HepG2 (cell line): ENCODE data around the gene GALR3. TPM values are rescaled to one million over a fixed set of nuclear protein-coding genes. Genes with fewer than 3 reads are reported as not detected.

Experiments
- AHDC1 ChIP-seq: sonication (generic); formaldehyde crosslinking; IDR thresholded peaks from 2 replicates; pipeline ENCODE4 v1.5.1; 2020; ENCODE audit warnings: mild to moderate bottlenecking, missing genetic modification reagents, borderline replicate concordance
- BORCS8-MEF2B ChIP-seq: sonication (generic); formaldehyde crosslinking; IDR thresholded peaks from 2 replicates; pipeline ENCODE4 v1.8.0; 2022; ENCODE audit warnings: mild to moderate bottlenecking, missing genetic modification reagents
- CBX2 ChIP-seq, 2 experiments: fragments of 200-600 bp in 1 of 2; sonication (generic); formaldehyde crosslinking in 1 of 2; IDR thresholded peaks; 2 replicates each; pipeline versions ENCODE4 v1.7.0 to v1.8.1; 2018 to 2022; ENCODE audit warnings: low read depth in 2 of 2, low read length in 1 of 2, mild to moderate bottlenecking in 1 of 2, missing genetic modification reagents in 1 of 2
- HHEX ChIP-seq: IDR thresholded peaks from 2 replicates; pipeline ENCODE4 v1.6.1; 2016; ENCODE audit warnings: control low read depth
- HNRNPLL ChIP-seq: fragments of 200-400 bp; formaldehyde crosslinking; IDR thresholded peaks from 2 replicates; pipeline ENCODE4 v1.6.1; 2017; ENCODE audit warnings: mild to moderate bottlenecking, low read depth, low read length; ENCODE audit not compliant: poor library complexity, severe bottlenecking
- KLF15 ChIP-seq: sonication (generic); formaldehyde crosslinking; IDR thresholded peaks from 2 replicates; pipeline ENCODE4 v1.8.1; 2023; ENCODE audit warnings: borderline replicate concordance, mild to moderate bottlenecking, inconsistent platforms, missing genetic modification reagents, mixed read lengths
- NCOA5 ChIP-seq: sonication (generic); formaldehyde crosslinking; IDR thresholded peaks from 2 replicates; pipeline ENCODE4 v1.4.0; 2020; ENCODE audit warnings: missing genetic modification reagents
- NR2F1 ChIP-seq, 2 experiments: fragments of 450-650 bp in 1 of 2; formaldehyde crosslinking in 1 of 2; IDR thresholded peaks; 2 replicates each; pipeline versions ENCODE4 v1.5.0 to v1.6.1; 2016 to 2020; ENCODE audit warnings: mild to moderate bottlenecking in 1 of 2, missing compliant biosample characterization in 1 of 2, missing genetic modification reagents in 1 of 2, moderate library complexity in 1 of 2
- PCBP2 ChIP-seq: fragments of 200-400 bp; formaldehyde crosslinking; optimal IDR thresholded peaks from 2 replicates; pipeline ENCODE3; 2018; ENCODE audit warnings: low read length, low read depth; ENCODE audit not compliant: poor library complexity, severe bottlenecking
- SIX1 ChIP-seq: sonication (generic); formaldehyde crosslinking; IDR thresholded peaks from 2 replicates; pipeline ENCODE4 v1.4.0; 2020; ENCODE audit warnings: missing genetic modification reagents, borderline replicate concordance
- SMAD1 ChIP-seq: sonication (generic); formaldehyde crosslinking; IDR thresholded peaks from 2 replicates; pipeline ENCODE4 v1.4.0; 2020; ENCODE audit warnings: missing genetic modification reagents, low read depth, mild to moderate bottlenecking, borderline replicate concordance
- STAT5B ChIP-seq: sonication (generic); formaldehyde crosslinking; IDR thresholded peaks from 2 replicates; pipeline ENCODE4 v1.4.0; 2020; ENCODE audit warnings: missing genetic modification reagents
- THRA ChIP-seq: sonication (generic); formaldehyde crosslinking; IDR thresholded peaks from 2 replicates; pipeline ENCODE4 v1.4.0; 2020; ENCODE audit warnings: missing genetic modification reagents, borderline replicate concordance
- ZFP36L2 ChIP-seq: sonication (generic); formaldehyde crosslinking; IDR thresholded peaks from 2 replicates; pipeline ENCODE4 v1.4.0; 2020; ENCODE audit warnings: missing genetic modification reagents
- ZNF605 ChIP-seq: sonication (generic); formaldehyde crosslinking; IDR thresholded peaks from 2 replicates; pipeline ENCODE4 v1.8.0; 2022; ENCODE audit warnings: mild to moderate bottlenecking, missing genetic modification reagents
- ZNF775 ChIP-seq: sonication (generic); formaldehyde crosslinking; IDR thresholded peaks from 2 replicates; pipeline ENCODE4 v1.4.0; 2020; ENCODE audit warnings: missing genetic modification reagents, mild to moderate bottlenecking, moderate library complexity, borderline replicate concordance
- ZNF850 ChIP-seq: sonication (generic); formaldehyde crosslinking; conservative IDR thresholded peaks from 2 replicates; pipeline ENCODE4 v1.9.0; 2021; ENCODE audit warnings: mild to moderate bottlenecking, missing genetic modification reagents
- ZSCAN12 ChIP-seq: sonication (generic); formaldehyde crosslinking; IDR thresholded peaks from 2 replicates; pipeline ENCODE4 v1.9.0; 2021; ENCODE audit warnings: mild to moderate bottlenecking, missing genetic modification reagents
- polyA plus RNA-seq, 8 experiments: library from polyadenylated mRNA; depleted of rRNA in 3 of 8; stranded (reverse) in 7 of 8; unstranded in 1 of 8; fragments of >200 nt; fragmentation: Illumina TruSeq in 4 of 8; extraction: Trizol in 4 of 8; gene quantifications; 2 replicates each; pipeline versions ENCODE4 v1.2.1 to v1.2.3, GENCODE V29; 2011 to 2016; ENCODE audit warnings: low read depth in 4 of 8, missing spikeins in 1 of 8, mixed read lengths in 1 of 8; ENCODE audit not compliant: insufficient read depth in 1 of 8
- total RNA-seq, 5 experiments: library from RNA; depleted of rRNA; stranded (reverse); fragments of >200 nt; fragmentation: Illumina TruSeq; extraction: Trizol; gene quantifications; 2 replicates each; pipeline ENCODE4 v1.2.3, GENCODE V29; 2016; ENCODE audit warnings: low read depth in 1 of 5
- TF ChIP-seq, protein P1 (sequence below): sonication (generic); formaldehyde crosslinking; IDR thresholded peaks from 2 replicates; pipeline ENCODE4 v1.8.1; 2023; ENCODE audit warnings: missing genetic modification reagents, mild to moderate bottlenecking, borderline replicate concordance
- TF ChIP-seq, protein P2 (sequence below): sonication (generic); formaldehyde crosslinking; IDR thresholded peaks from 2 replicates; pipeline ENCODE4 v1.4.0; 2020; ENCODE audit warnings: missing genetic modification reagents, low read depth, mild to moderate bottlenecking, borderline replicate concordance

The GALR3 gene
- total and polyA plus RNA-seq, 2 of the 13 experiments (the other 11 are each of a cell fraction or from before 2014, with no cell fraction given) = 0.13 TPM; not detected in 1

DNA sequence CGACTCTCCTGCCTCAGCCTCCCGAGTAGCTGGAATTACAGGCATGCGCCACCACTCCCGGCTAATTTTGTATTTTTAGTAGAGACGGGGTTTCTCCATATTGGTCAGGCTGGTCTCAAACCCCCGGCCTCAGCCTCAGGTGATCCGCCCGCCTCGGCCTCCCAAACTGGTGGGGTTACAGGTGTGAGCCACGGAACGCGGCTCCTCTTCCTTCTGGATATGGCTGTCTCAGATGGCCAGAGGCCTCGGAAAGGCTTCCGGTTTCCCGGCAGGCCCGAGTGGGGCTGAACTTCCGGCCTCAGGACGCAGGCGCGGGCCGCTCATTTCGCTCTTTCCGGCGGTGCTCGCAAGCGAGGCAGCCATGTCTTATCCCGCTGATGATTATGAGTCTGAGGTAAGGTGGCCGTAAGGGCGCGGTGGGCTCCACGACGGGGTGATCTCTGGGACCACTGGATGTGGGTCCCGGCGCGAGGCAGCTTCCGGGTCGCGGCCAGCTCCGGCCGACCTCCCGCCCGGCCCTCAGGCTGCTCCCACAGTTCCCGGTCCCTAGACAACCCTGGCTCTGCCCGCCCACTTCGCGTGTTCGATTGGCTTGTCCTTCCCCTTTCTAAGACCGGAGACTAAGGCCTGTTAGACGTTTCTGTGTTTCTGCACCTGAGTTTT, 26.0 kb downstream of the GALR3 start, which contains the start of gene EIF3L (continued):
- TF ChIP-seq AHDC1 (CRISPR knock-in tag) (peak; percentile 42; the same call in 1 of the 2 replicates), HHEX (no peak), ZNF775 (CRISPR knock-in tag) (no peak), ZNF850 (no peak), NR2F1 (CRISPR knock-in tag; IDR thresholded peaks at IDR 0.05) (no peak), SIX1 (CRISPR knock-in tag) (no peak), HNRNPLL (peak; percentile 76), KLF15 (no peak), THRA (0 out of 2 replicates have a peak, but pooled peaks have one; percentile 48), SMAD1 (CRISPR knock-in tag) (no peak; the same call in 1 of the 2 replicates), BORCS8-MEF2B (CRISPR knock-in tag) (peak; percentile 40; the same call in 1 of the 2 replicates), PCBP2 (no peak), ZFP36L2 (no peak), ZNF605 (CRISPR knock-in tag) (peak; percentile 56), STAT5B (0 out of 2 replicates have a peak, but pooled peaks have one; percentile 31), NCOA5 (no peak), ZSCAN12 (CRISPR knock-in tag) (0 out of 2 replicates have a peak, but pooled peaks have one; percentile 83), CBX2 (IDR thresholded peaks at IDR 0.05; ENCODE audit: low read depth, low read length) (no peak), CBX2 (CRISPR knock-in tag; IDR thresholded peaks at IDR 0.05; ENCODE audit: low read depth) (no peak)
- TF ChIP-seq, protein P1, sequence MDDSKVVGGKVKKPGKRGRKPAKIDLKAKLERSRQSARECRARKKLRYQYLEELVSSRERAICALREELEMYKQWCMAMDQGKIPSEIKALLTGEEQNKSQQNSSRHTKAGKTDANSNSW (CRISPR knock-in tag) = peak; percentile 73; the same call in 1 of the 2 replicates
- TF ChIP-seq, protein P2, sequence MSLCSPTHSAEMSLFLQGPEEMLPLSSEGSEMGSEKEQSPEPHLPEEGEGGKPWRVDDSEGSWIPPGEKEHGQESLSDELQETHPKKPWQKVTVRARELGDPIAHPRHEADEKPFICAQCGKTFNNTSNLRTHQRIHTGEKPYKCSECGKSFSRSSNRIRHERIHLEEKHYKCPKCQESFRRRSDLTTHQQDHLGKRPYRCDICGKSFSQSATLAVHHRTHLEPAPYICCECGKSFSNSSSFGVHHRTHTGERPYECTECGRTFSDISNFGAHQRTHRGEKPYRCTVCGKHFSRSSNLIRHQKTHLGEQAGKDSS (CRISPR knock-in tag) = peak; percentile 59
